Gastroesophageal sphincter (tissue), 3 donors: ENCODE measurements around the gene EWSR1.

Source experiments
- EP300 ChIP-seq: sonication (generic); formaldehyde crosslinking; IDR thresholded peaks from one replicate; pipeline ENCODE4 v1.6.1; 2017; ENCODE audit warnings: antibody characterized with exemption, mild to moderate bottlenecking
- TF ChIP-seq, protein P1 (sequence below), 4 experiments: fragments of 200-600 bp in 2 of 4; fragments of 450-650 bp in 2 of 4; sonication (generic) in 1 of 4; IDR thresholded peaks; one replicate each; pipeline ENCODE4 v1.5.1; 2017 to 2019; ENCODE audit warnings: antibody characterized with exemption in 4 of 4, mild to moderate bottlenecking in 2 of 4, moderate library complexity in 2 of 4

- no peak for TF ChIP-seq EP300
- TF ChIP-seq, protein P1, sequence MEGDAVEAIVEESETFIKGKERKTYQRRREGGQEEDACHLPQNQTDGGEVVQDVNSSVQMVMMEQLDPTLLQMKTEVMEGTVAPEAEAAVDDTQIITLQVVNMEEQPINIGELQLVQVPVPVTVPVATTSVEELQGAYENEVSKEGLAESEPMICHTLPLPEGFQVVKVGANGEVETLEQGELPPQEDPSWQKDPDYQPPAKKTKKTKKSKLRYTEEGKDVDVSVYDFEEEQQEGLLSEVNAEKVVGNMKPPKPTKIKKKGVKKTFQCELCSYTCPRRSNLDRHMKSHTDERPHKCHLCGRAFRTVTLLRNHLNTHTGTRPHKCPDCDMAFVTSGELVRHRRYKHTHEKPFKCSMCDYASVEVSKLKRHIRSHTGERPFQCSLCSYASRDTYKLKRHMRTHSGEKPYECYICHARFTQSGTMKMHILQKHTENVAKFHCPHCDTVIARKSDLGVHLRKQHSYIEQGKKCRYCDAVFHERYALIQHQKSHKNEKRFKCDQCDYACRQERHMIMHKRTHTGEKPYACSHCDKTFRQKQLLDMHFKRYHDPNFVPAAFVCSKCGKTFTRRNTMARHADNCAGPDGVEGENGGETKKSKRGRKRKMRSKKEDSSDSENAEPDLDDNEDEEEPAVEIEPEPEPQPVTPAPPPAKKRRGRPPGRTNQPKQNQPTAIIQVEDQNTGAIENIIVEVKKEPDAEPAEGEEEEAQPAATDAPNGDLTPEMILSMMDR (IDR thresholded peaks at IDR 0.05), result no peak
Measured at GRCh38 chr22:29316141-29316828, 48.2 kb downstream of the EWSR1 start.
